Measurements from ENCODE around the gene MT1F. TPM values are rescaled to one million over a fixed set of nuclear protein-coding genes. Genes with fewer than 3 reads are reported as not detected.

Gene MT1F
- total and polyA plus RNA-seq, 10 of the 15 experiments (the other 5 are each of a cell fraction or from before 2014, with no cell fraction given): 0.28 to 2.5 (median 1.1) TPM; not detected in 1

- TF ChIP-seq MYC (IDR thresholded peaks at IDR 0.05; ENCODE audit: insufficient read depth, insufficient read length, insufficient replicate concordance, low read length, severe bottlenecking) (no peak), NFYA (IDR thresholded peaks at IDR 0.05; ENCODE audit: borderline replicate concordance, low read depth, low read length) (no peak), BHLHE40 (IDR thresholded peaks at IDR 0.05; ENCODE audit: borderline replicate concordance in 1 of 2, low read depth in 2 of 2, low read length in 1 of 2) (no peak), BACH1 (IDR thresholded peaks at IDR 0.05; ENCODE audit: borderline replicate concordance) (no peak)
These were observed 21.4 kb downstream of the MT1F start (continued) for GRCh38 chr16:56679078-56679730.

- ChIA-PET POLR2A (interaction anchor here (1.5 kb wide), 1 partner anchor 22 kb away, joined by 3 read pairs; no protein-coding TSS in a partner anchor), CTCF (interaction anchor here (1.5 to 1.8 kb wide), 2 partner anchors 22 to 70 kb away, joined by 3 to 5 read pairs; no protein-coding TSS in a partner anchor), SMC1A (ENCODE audit: uncharacterized antibody, unreplicated experiment) (interaction anchor here (1.0 kb wide), 1 partner anchor 133 kb away, joined by 3 read pairs; no protein-coding TSS in a partner anchor), RAD21 (ENCODE audit: unreplicated experiment) (no interaction called here)
- Histone ChIP-seq H3K79me2 (ENCODE audit: control insufficient read depth, insufficient read depth, low read length) (no peaks in the 10 kb centered on the region), H3K9ac (ENCODE audit: control insufficient read depth, insufficient read depth, low read length) (no peak overlapping the region), H3K27me3 (replicated peaks in 1 of 2; ENCODE audit: control insufficient read depth in 2 of 2, insufficient read depth in 2 of 2, low read length in 1 of 2) (no peaks in the 10 kb centered on the region; a peak in 2 of 4 replicates), H3K4me1 (ENCODE audit: control insufficient read depth, insufficient read depth, low read length) (peaks cover 12% of the 10 kb centered on the region), H3K4me3 (no peak overlapping the region), H3K27ac (ENCODE audit: control insufficient read depth, insufficient read depth) (no peak overlapping the region), H4K20me1 (ENCODE audit: control insufficient read depth, insufficient read depth) (no peaks in the 10 kb centered on the region), H3K36me3 (ENCODE audit: control insufficient read depth in 2 of 2, insufficient read depth in 2 of 2, low read length in 1 of 2) (no peaks in the 10 kb centered on the region), H2AFZ (ENCODE audit: control insufficient read depth, low read depth, low read length) (no peak overlapping the region), H3K9me3 (replicated peaks; ENCODE audit: control insufficient read depth, insufficient read depth, low read length) (no peaks in the 10 kb centered on the region), H3K4me2 (ENCODE audit: control insufficient read depth, insufficient read depth) (no peak overlapping the region)
- 36% methylated on average over 6 of the region's 6 CpGs for WGBS (ENCODE audit: insufficient coverage, insufficient replicate concordance, low lambda C conversion rate, missing lambda C conversion rate)
- BruUV-seq (replicated peaks): no TSS peak
- FAIRE-seq (no peak), DNase-seq (ENCODE audit: low read depth, low spot score) (no peak), ATAC-seq (no peak)
- in situ Hi-C loops (cut with MboI): loop anchor here (25.0 kb wide), 1 partner anchor 743 kb away; no protein-coding TSS in a partner anchor
- no peak for TF ChIP-seq ESRRA (IDR thresholded peaks at IDR 0.05; ENCODE audit: low read length)
- intact Hi-C loops (cut with micrococcal nuclease; ENCODE audit: unreplicated experiment): no loop called here
These were observed 22.1 kb downstream of the MT1F start for GRCh38 chr16:56679818-56680217.

All from GM12878 (cell line).